ENCODE measurements around the gene ACTMAP. TPM values are rescaled to one million over a fixed set of nuclear protein-coding genes. Genes with fewer than 3 reads are reported as not detected.

The ACTMAP gene
- total RNA-seq, 1 donor from 2014 or later: 9.6 TPM

DNA sequence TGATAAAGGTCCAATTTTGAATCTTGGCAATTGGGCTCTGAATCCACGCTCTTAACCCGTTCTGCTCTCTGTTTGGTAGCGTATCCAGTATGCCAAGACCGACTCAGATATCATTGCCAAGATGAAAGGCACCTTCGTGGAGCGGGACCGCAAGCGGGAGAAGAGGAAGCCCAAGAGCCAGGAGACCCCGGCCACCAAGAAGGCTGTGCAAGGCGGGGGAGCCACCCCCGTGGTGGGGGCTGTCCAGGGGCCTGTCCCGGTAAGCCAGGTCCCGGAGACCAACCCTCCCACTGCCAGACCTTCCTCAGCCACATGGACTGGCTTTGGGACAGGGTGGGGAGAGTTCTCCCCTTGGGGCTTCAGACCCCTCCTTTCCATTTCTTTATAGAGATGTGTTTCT lies 9.1 kb upstream of the ACTMAP start:
- TF ChIP-seq EZH2 (IDR thresholded peaks at IDR 0.05; ENCODE audit: insufficient read depth, low read length): no peak
- TF ChIP-seq, protein P1, sequence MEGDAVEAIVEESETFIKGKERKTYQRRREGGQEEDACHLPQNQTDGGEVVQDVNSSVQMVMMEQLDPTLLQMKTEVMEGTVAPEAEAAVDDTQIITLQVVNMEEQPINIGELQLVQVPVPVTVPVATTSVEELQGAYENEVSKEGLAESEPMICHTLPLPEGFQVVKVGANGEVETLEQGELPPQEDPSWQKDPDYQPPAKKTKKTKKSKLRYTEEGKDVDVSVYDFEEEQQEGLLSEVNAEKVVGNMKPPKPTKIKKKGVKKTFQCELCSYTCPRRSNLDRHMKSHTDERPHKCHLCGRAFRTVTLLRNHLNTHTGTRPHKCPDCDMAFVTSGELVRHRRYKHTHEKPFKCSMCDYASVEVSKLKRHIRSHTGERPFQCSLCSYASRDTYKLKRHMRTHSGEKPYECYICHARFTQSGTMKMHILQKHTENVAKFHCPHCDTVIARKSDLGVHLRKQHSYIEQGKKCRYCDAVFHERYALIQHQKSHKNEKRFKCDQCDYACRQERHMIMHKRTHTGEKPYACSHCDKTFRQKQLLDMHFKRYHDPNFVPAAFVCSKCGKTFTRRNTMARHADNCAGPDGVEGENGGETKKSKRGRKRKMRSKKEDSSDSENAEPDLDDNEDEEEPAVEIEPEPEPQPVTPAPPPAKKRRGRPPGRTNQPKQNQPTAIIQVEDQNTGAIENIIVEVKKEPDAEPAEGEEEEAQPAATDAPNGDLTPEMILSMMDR (IDR thresholded peaks at IDR 0.05; ENCODE audit: insufficient read depth, low read depth, low read length): no peak
- peaks cover 37% of the 10 kb centered on the region for H3K36me3 Mint-ChIP-seq (ENCODE audit: low read depth, unreplicated experiment)
- Histone ChIP-seq H3K36me3 (ENCODE audit: insufficient read depth, low read length) (peaks cover 49% of the 10 kb centered on the region), H3K4me2 (ENCODE audit: low read length) (no peak overlapping the region), H3K4me1 (ENCODE audit: insufficient read depth, low read length) (peaks cover 15% of the 10 kb centered on the region), H2AFZ (ENCODE audit: low read depth, low read length) (no peak overlapping the region), H3K9ac (ENCODE audit: low read length) (no peak overlapping the region), H4K20me1 (ENCODE audit: insufficient read depth, low read length) (peaks cover 89% of the 10 kb centered on the region), H3K27me3 (ENCODE audit: insufficient read depth, low read length) (no peaks in the 10 kb centered on the region), H3K27ac (ENCODE audit: low read depth, low read length) (no peak overlapping the region), H3K79me2 (ENCODE audit: insufficient read depth, low read length) (peaks cover 79% of the 10 kb centered on the region), H3K9me3 (ENCODE audit: insufficient read depth, low read depth, low read length) (no peaks in the 10 kb centered on the region), H3K4me3 (ENCODE audit: insufficient read depth, low read depth, low read length) (no peak overlapping the region)
- FAIRE-seq: no peak
- DNase-seq (ENCODE audit: low read depth): no peak
- no peaks in the 10 kb centered on the region for H3K9me3 Mint-ChIP-seq (ENCODE audit: unreplicated experiment)
- no peak overlapping the region for H3K4me3 Mint-ChIP-seq (ENCODE audit: unreplicated experiment)
- no peak overlapping the region for H3K27ac Mint-ChIP-seq (ENCODE audit: unreplicated experiment)
- no peaks in the 10 kb centered on the region for H3K27me3 Mint-ChIP-seq (ENCODE audit: low read depth, unreplicated experiment)
- H3K4me1 Mint-ChIP-seq (ENCODE audit: low read depth, unreplicated experiment): peaks cover 16% of the 10 kb centered on the region

DNA sequence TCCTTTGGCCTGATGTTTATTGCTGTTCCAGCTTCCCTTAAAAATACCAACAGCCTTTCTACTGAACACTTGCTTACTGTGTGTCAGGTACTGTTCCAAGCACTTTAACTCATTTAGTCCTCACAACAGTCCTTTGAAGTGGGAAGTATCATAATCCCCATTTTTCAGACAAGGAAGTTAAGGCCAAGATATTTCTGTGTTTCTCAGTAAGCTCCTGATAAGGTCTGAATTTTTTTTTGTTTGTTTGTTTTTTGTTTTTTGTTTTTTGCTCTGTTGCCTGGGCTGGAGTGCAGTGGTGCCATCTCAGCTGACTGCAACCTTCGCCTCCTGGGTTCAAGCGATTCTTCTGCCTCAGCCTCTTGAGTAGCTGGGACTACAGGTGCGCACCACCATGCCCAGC lies 8.2 kb upstream of the ACTMAP start:
- H3K27ac ChIP-seq (ENCODE audit: low read depth, low read length): no peak overlapping the region
- H3K36me3 ChIP-seq (ENCODE audit: insufficient read depth, low read length): peaks cover 41% of the 10 kb centered on the region
- no peak overlapping the region for H3K4me2 ChIP-seq (ENCODE audit: low read length)
- DNase-seq (ENCODE audit: low read depth): no peak
- Mint-ChIP-seq H3K27me3 (ENCODE audit: low read depth, unreplicated experiment) (no peaks in the 10 kb centered on the region), H3K27ac (ENCODE audit: unreplicated experiment) (no peak overlapping the region), H3K36me3 (ENCODE audit: low read depth, unreplicated experiment) (peaks cover 31% of the 10 kb centered on the region), H3K9me3 (ENCODE audit: unreplicated experiment) (no peaks in the 10 kb centered on the region), H3K4me3 (ENCODE audit: unreplicated experiment) (no peak overlapping the region), H3K4me1 (ENCODE audit: low read depth, unreplicated experiment) (peaks cover 15% of the 10 kb centered on the region)
- no peak overlapping the region for H3K4me3 ChIP-seq (ENCODE audit: insufficient read depth, low read depth, low read length)
- H3K79me2 ChIP-seq (ENCODE audit: insufficient read depth, low read length): peaks cover 84% of the 10 kb centered on the region
- no peak overlapping the region for H2AFZ ChIP-seq (ENCODE audit: low read depth, low read length)
- FAIRE-seq: no peak
- H3K9me3 ChIP-seq (ENCODE audit: insufficient read depth, low read depth, low read length): no peaks in the 10 kb centered on the region
- H3K4me1 ChIP-seq (ENCODE audit: insufficient read depth, low read length): peaks cover 17% of the 10 kb centered on the region
- no peaks in the 10 kb centered on the region for H3K27me3 ChIP-seq (ENCODE audit: insufficient read depth, low read length)
- TF ChIP-seq, protein P1 (IDR thresholded peaks at IDR 0.05; ENCODE audit: insufficient read depth, low read depth, low read length): no peak
- no peak for TF ChIP-seq EZH2 (IDR thresholded peaks at IDR 0.05; ENCODE audit: insufficient read depth, low read length)
- peaks cover 84% of the 10 kb centered on the region for H4K20me1 ChIP-seq (ENCODE audit: insufficient read depth, low read length)
- no peak overlapping the region for H3K9ac ChIP-seq (ENCODE audit: low read length)

DNA sequence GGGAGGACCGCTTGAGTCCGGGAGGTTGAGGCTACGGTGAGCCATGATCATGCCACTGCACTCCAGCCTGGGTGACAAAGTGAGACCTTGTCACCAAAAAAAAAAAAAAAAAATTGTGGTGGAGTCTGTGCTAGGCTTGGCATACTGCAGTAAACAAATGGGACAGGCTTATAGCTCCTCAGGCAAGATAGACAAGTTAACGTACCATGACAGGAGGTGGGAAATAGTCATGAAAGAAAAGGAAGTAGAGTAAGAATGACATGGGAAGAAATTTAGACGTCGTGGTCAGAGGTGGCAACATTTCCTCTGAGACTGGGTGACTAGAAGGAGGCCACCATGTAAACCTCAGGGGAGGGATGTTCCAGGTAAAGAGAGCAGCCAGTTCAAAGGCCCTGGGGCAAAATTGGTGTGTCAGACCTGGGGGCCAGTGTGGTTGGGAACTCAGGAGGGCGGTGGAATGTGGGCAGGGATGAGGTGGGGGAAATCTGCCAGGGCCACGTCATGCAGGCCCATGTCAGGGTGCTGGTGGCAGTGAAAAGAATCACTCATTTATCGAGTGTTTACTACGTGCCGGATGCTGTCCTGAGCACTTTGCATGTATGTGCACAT lies 6.3 kb upstream of the ACTMAP start:
- Histone ChIP-seq H3K4me2 (ENCODE audit: low read length) (peak overlapping the region; percentile 43), H4K20me1 (ENCODE audit: insufficient read depth, low read length) (peaks cover 65% of the 10 kb centered on the region), H3K9me3 (ENCODE audit: insufficient read depth, low read depth, low read length) (no peaks in the 10 kb centered on the region), H2AFZ (ENCODE audit: low read depth, low read length) (no peak overlapping the region), H3K79me2 (ENCODE audit: insufficient read depth, low read length) (peaks cover 90% of the 10 kb centered on the region), H3K9ac (ENCODE audit: low read length) (no peak overlapping the region), H3K36me3 (ENCODE audit: insufficient read depth, low read length) (peaks cover 27% of the 10 kb centered on the region), H3K27me3 (ENCODE audit: insufficient read depth, low read length) (no peaks in the 10 kb centered on the region), H3K4me1 (ENCODE audit: insufficient read depth, low read length) (peaks cover 14% of the 10 kb centered on the region), H3K4me3 (ENCODE audit: insufficient read depth, low read depth, low read length) (no peak overlapping the region), H3K27ac (ENCODE audit: low read depth, low read length) (no peak overlapping the region)
- H3K27ac Mint-ChIP-seq (ENCODE audit: unreplicated experiment): no peak overlapping the region
- peaks cover 22% of the 10 kb centered on the region for H3K4me1 Mint-ChIP-seq (ENCODE audit: low read depth, unreplicated experiment)
- H3K36me3 Mint-ChIP-seq (ENCODE audit: low read depth, unreplicated experiment): peaks cover 26% of the 10 kb centered on the region
- peak overlapping the region; percentile 50 for H3K4me3 Mint-ChIP-seq (ENCODE audit: unreplicated experiment)
- DNase-seq (ENCODE audit: low read depth) (no peak), FAIRE-seq (no peak)
- no peak for TF ChIP-seq EZH2 (IDR thresholded peaks at IDR 0.05; ENCODE audit: insufficient read depth, low read length)
- TF ChIP-seq, protein P1 (IDR thresholded peaks at IDR 0.05; ENCODE audit: insufficient read depth, low read depth, low read length): no peak
- H3K27me3 Mint-ChIP-seq (ENCODE audit: low read depth, unreplicated experiment): no peaks in the 10 kb centered on the region
- no peaks in the 10 kb centered on the region for H3K9me3 Mint-ChIP-seq (ENCODE audit: unreplicated experiment)

Data from astrocyte (in vitro differentiated cells and primary cell).